ENCODE results near the gene DDI2.

DNA sequence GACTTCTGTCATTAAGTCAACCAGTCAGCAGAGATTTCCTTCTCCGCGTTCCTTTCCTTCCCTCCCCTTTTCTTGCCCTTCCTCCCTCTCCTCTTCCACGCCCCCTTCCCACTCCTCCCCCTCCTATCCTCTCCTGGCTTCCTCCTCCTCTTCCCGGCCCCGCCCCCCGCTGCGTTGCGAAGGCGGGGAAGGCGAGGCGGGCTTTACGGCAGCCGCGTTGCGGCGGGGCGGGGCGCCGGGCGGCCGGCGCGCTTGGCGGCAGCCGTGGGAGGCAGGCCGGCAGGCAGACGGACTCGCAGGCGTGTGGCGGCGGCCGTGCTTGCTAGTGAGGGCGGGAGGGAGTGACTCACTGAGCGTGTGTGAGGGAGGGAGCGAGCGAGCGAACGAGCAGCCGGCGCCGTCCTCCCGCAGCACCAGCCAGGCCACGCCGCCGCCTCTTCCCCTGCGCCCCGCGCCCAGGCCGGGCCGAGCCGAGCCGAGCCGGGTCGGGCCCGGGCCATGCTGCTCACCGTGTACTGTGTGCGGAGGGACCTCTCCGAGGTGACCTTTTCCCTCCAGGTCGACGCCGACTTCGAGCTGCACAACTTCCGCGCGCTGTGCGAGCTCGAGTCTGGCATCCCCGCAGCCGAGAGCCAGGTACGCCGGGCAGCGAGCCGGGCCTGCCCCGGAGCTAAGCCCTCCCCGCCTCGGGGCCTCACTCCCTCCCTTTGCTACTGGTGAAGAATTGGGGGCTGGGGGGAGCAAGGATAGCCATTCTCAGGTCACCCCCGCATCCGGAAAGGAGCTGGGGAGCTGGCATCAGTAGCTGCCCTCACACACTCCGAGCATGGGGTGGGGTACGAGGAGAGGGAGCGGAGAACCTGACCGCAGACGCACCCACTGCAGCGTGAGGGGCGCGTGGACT lies at the start of gene DDI2:
- TF ChIP-seq CTCF (conservative IDR thresholded peaks at IDR 0.05 in 1 of 2, IDR thresholded peaks at IDR 0.05 in 1 of 2; ENCODE audit: extremely low read depth in 1 of 2, insufficient read depth in 1 of 2, low read depth in 1 of 2, low read length in 2 of 2) (no peak), EZH2 (IDR thresholded peaks at IDR 0.05; ENCODE audit: borderline replicate concordance, low read length) (no peak)

All from mammary epithelial cell (primary cell).